HepG2 (cell line): ENCODE measurements around the gene SCYGR5. TPM values are rescaled to one million over a fixed set of nuclear protein-coding genes. Genes with fewer than 3 reads are reported as not detected.

ENCODE experiments used
- ASH2L ChIP-seq: fragments of 300-600, 200-600 bp; sonication (generic); IDR thresholded peaks from 2 replicates; pipeline ENCODE4 v1.7.0; 2017; ENCODE audit warnings: low read depth, mild to moderate bottlenecking, moderate library complexity, mixed read lengths, low read length; ENCODE audit not compliant: insufficient read length
- BHLHE40 ChIP-seq: IDR thresholded peaks from 2 replicates; pipeline ENCODE4 v1.6.1; 2011; ENCODE audit warnings: low read length, improper control_type of control experiment
- CAMTA2 ChIP-seq: sonication (generic); formaldehyde crosslinking; IDR thresholded peaks from 2 replicates; pipeline ENCODE4 v1.4.0; 2020; ENCODE audit warnings: mild to moderate bottlenecking, missing genetic modification reagents, borderline replicate concordance
- CREM ChIP-seq, 2 experiments: sonication (generic) in 1 of 2; formaldehyde crosslinking in 1 of 2; IDR thresholded peaks; 2 replicates each; pipeline versions ENCODE4 v1.4.0 to v1.6.1; 2016 to 2020; ENCODE audit warnings: antibody characterized with exemption in 1 of 2, mild to moderate bottlenecking in 1 of 2, missing genetic modification reagents in 1 of 2
- FOXA1 ChIP-seq, 2 experiments: fragments of 450-650 bp in 1 of 2; sonication (generic) in 1 of 2; formaldehyde crosslinking in 1 of 2; IDR thresholded peaks; 2 replicates each; pipeline versions ENCODE4 v1.4.0 to v1.6.1; 2016 to 2020; ENCODE audit warnings: missing genetic modification reagents in 1 of 2
- FOXK2 ChIP-seq: fragments of 450-650 bp; IDR thresholded peaks from 2 replicates; pipeline ENCODE4 v1.6.1; 2016
- GFI1 ChIP-seq: sonication (generic); formaldehyde crosslinking; IDR thresholded peaks from 2 replicates; pipeline ENCODE4 v1.5.0; 2020; ENCODE audit warnings: missing genetic modification reagents, mild to moderate bottlenecking, borderline replicate concordance
- HDAC1 ChIP-seq: sonication (generic); formaldehyde crosslinking; IDR thresholded peaks from 2 replicates; pipeline ENCODE4 v1.5.1; 2020; ENCODE audit warnings: mild to moderate bottlenecking, missing genetic modification reagents
- KDM2A ChIP-seq: sonication (generic); formaldehyde crosslinking; IDR thresholded peaks from 2 replicates; pipeline ENCODE4 v1.4.0; 2020; ENCODE audit warnings: low read depth, missing genetic modification reagents, borderline replicate concordance
- KDM4B ChIP-seq: sonication (generic); formaldehyde crosslinking; IDR thresholded peaks from 2 replicates; pipeline ENCODE4 v1.4.0; 2020; ENCODE audit warnings: missing genetic modification reagents
- MIXL1 ChIP-seq: IDR thresholded peaks from 2 replicates; pipeline ENCODE4 v1.6.1; 2016
- PPARG ChIP-seq: conservative IDR thresholded peaks from 2 replicates; pipeline ENCODE4 v1.6.1; 2016; ENCODE audit warnings: missing biosample characterization, missing genetic modification reagents
- RAD21 ChIP-seq: fragments of 450-650 bp; formaldehyde crosslinking; IDR thresholded peaks from 2 replicates; pipeline ENCODE4 v1.5.0; 2020; ENCODE audit warnings: mild to moderate bottlenecking
- SSRP1 ChIP-seq: IDR thresholded peaks from 2 replicates; pipeline ENCODE4 v1.6.1; 2016; ENCODE audit warnings: control low read depth
- TCF7 ChIP-seq: sonication (generic); IDR thresholded peaks from 2 replicates; pipeline ENCODE4 v1.6.1; 2016; ENCODE audit warnings: antibody characterized with exemption, low read depth
- WIZ ChIP-seq: sonication (generic); formaldehyde crosslinking; IDR thresholded peaks from 2 replicates; pipeline ENCODE4 v1.5.1; 2020; ENCODE audit warnings: mild to moderate bottlenecking, missing genetic modification reagents
- ZNF124 ChIP-seq: sonication (generic); formaldehyde crosslinking; IDR thresholded peaks from 2 replicates; pipeline ENCODE4 v1.4.0; 2020; ENCODE audit warnings: missing genetic modification reagents
- ZNF251 ChIP-seq: sonication (generic); formaldehyde crosslinking; IDR thresholded peaks from 2 replicates; pipeline ENCODE4 v1.9.0; 2021; ENCODE audit warnings: mild to moderate bottlenecking, missing genetic modification reagents
- polyA plus RNA-seq, 8 experiments: library from polyadenylated mRNA; depleted of rRNA in 3 of 8; stranded (reverse) in 7 of 8; unstranded in 1 of 8; fragments of >200 nt; fragmentation: Illumina TruSeq in 4 of 8; extraction: Trizol in 4 of 8; gene quantifications; 2 replicates each; pipeline versions ENCODE4 v1.2.1 to v1.2.3, GENCODE V29; 2011 to 2016; ENCODE audit warnings: low read depth in 4 of 8, missing spikeins in 1 of 8, mixed read lengths in 1 of 8; ENCODE audit not compliant: insufficient read depth in 1 of 8
- total RNA-seq, 5 experiments: library from RNA; depleted of rRNA; stranded (reverse); fragments of >200 nt; fragmentation: Illumina TruSeq; extraction: Trizol; gene quantifications; 2 replicates each; pipeline ENCODE4 v1.2.3, GENCODE V29; 2016; ENCODE audit warnings: low read depth in 1 of 5
- TF ChIP-seq, protein P1 (sequence below): sonication (generic); formaldehyde crosslinking; IDR thresholded peaks from 2 replicates; pipeline ENCODE4 v1.4.0; 2020; ENCODE audit warnings: missing genetic modification reagents, borderline replicate concordance
- TF ChIP-seq, protein P2 (sequence below): sonication (generic); formaldehyde crosslinking; IDR thresholded peaks from 2 replicates; pipeline ENCODE4 v1.4.0; 2020; ENCODE audit warnings: missing genetic modification reagents
- TF ChIP-seq, protein P3 (sequence below): IDR thresholded peaks from 2 replicates; pipeline ENCODE4 v1.6.1; 2018; ENCODE audit warnings: missing genetic modification reagents, mild to moderate bottlenecking, missing compliant biosample characterization
- TF ChIP-seq, protein P4 (sequence below): sonication (generic); formaldehyde crosslinking; IDR thresholded peaks from 2 replicates; pipeline ENCODE4 v1.5.0; 2020; ENCODE audit warnings: mild to moderate bottlenecking, missing genetic modification reagents, moderate library complexity
- TF ChIP-seq, protein P5 (sequence below): sonication (generic); formaldehyde crosslinking; IDR thresholded peaks from 2 replicates; pipeline ENCODE4 v1.4.0; 2020; ENCODE audit warnings: missing genetic modification reagents, low read depth, mild to moderate bottlenecking, borderline replicate concordance

Gene SCYGR5
- total and polyA plus RNA-seq, 2 of the 13 experiments (the other 11 are each of a cell fraction or from before 2014, with no cell fraction given) = not detected

DNA sequence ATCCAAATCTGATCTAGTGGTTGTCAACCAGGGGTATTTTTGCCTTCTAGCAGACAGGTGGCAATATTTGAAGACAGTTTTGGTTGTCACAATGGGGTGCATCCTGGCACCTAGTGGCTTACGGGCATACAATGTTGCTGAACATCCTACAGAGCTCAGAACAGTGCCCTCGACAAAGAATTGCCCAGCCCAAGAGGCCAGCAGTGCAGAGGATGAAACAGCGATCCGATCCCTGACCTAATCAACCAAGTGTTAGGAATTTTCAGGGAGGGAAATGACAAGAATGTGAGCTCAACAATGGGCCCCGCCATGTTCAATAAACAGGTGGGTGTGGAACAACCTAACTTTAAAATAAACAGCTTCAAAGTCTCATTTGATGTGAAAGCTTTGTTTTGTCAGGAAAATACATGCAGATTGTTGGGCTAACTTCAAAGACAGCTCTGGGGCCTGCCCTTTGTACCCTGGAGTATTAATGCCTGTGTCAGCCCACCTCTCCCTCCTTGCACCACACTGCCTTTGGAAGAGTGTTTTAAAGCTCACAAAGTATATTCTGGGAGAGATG is 22.5 kb upstream of the SCYGR5 start (continued):
- peak; percentile 38; the same call in 1 of the 2 replicates for TF ChIP-seq KDM2A (CRISPR knock-in tag)
- peak; percentile 93 for TF ChIP-seq CREM (IDR thresholded peaks at IDR 0.05)
- TF ChIP-seq CREM (CRISPR knock-in tag; IDR thresholded peaks at IDR 0.05) = no peak
- 0 out of 2 replicates have a peak, but pooled peaks have one; percentile 20 for TF ChIP-seq FOXA1 (IDR thresholded peaks at IDR 0.05)
- TF ChIP-seq FOXA1 (CRISPR knock-in tag; IDR thresholded peaks at IDR 0.05) = peak; percentile 87
- TF ChIP-seq, protein P1, sequence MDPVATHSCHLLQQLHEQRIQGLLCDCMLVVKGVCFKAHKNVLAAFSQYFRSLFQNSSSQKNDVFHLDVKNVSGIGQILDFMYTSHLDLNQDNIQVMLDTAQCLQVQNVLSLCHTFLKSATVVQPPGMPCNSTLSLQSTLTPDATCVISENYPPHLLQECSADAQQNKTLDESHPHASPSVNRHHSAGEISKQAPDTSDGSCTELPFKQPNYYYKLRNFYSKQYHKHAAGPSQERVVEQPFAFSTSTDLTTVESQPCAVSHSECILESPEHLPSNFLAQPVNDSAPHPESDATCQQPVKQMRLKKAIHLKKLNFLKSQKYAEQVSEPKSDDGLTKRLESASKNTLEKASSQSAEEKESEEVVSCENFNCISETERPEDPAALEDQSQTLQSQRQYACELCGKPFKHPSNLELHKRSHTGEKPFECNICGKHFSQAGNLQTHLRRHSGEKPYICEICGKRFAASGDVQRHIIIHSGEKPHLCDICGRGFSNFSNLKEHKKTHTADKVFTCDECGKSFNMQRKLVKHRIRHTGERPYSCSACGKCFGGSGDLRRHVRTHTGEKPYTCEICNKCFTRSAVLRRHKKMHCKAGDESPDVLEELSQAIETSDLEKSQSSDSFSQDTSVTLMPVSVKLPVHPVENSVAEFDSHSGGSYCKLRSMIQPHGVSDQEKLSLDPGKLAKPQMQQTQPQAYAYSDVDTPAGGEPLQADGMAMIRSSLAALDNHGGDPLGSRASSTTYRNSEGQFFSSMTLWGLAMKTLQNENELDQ (CRISPR knock-in tag) = no peak
- TF ChIP-seq BHLHE40 = peak; percentile 30; the same call in 1 of the 2 replicates
- TF ChIP-seq HDAC1 (CRISPR knock-in tag) = peak; percentile 44; the same call in 1 of the 2 replicates
- TF ChIP-seq, protein P2, sequence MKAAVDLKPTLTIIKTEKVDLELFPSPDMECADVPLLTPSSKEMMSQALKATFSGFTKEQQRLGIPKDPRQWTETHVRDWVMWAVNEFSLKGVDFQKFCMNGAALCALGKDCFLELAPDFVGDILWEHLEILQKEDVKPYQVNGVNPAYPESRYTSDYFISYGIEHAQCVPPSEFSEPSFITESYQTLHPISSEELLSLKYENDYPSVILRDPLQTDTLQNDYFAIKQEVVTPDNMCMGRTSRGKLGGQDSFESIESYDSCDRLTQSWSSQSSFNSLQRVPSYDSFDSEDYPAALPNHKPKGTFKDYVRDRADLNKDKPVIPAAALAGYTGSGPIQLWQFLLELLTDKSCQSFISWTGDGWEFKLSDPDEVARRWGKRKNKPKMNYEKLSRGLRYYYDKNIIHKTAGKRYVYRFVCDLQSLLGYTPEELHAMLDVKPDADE (CRISPR knock-in tag) = no peak
- TF ChIP-seq, protein P3, sequence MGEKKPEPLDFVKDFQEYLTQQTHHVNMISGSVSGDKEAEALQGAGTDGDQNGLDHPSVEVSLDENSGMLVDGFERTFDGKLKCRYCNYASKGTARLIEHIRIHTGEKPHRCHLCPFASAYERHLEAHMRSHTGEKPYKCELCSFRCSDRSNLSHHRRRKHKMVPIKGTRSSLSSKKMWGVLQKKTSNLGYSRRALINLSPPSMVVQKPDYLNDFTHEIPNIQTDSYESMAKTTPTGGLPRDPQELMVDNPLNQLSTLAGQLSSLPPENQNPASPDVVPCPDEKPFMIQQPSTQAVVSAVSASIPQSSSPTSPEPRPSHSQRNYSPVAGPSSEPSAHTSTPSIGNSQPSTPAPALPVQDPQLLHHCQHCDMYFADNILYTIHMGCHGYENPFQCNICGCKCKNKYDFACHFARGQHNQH (CRISPR knock-in tag) = peak; percentile 59; the same call in 1 of the 2 replicates
- peak; percentile 70 for TF ChIP-seq PPARG (CRISPR knock-in tag)
- TF ChIP-seq, protein P4, sequence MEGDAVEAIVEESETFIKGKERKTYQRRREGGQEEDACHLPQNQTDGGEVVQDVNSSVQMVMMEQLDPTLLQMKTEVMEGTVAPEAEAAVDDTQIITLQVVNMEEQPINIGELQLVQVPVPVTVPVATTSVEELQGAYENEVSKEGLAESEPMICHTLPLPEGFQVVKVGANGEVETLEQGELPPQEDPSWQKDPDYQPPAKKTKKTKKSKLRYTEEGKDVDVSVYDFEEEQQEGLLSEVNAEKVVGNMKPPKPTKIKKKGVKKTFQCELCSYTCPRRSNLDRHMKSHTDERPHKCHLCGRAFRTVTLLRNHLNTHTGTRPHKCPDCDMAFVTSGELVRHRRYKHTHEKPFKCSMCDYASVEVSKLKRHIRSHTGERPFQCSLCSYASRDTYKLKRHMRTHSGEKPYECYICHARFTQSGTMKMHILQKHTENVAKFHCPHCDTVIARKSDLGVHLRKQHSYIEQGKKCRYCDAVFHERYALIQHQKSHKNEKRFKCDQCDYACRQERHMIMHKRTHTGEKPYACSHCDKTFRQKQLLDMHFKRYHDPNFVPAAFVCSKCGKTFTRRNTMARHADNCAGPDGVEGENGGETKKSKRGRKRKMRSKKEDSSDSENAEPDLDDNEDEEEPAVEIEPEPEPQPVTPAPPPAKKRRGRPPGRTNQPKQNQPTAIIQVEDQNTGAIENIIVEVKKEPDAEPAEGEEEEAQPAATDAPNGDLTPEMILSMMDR (CRISPR knock-in tag) = peak; percentile 26; the same call in 1 of the 2 replicates
- TF ChIP-seq RAD21 (CRISPR knock-in tag) = peak; percentile 30
- 0 out of 2 replicates have a peak, but pooled peaks have one; percentile 10 for TF ChIP-seq SSRP1 (CRISPR knock-in tag)
- TF ChIP-seq FOXK2 = peak; percentile 23; the same call in 1 of the 2 replicates
- TF ChIP-seq KDM4B (CRISPR knock-in tag) = peak; percentile 16; the same call in 1 of the 2 replicates
- TF ChIP-seq CAMTA2 (CRISPR knock-in tag) = no peak
- peak; percentile 99 for TF ChIP-seq TCF7
- TF ChIP-seq WIZ (CRISPR knock-in tag) = no peak
- 0 out of 2 replicates have a peak, but pooled peaks have one; percentile 18 for TF ChIP-seq ZNF124
- peak; percentile 88 for TF ChIP-seq ASH2L
- TF ChIP-seq GFI1 (CRISPR knock-in tag) = peak; percentile 80
- TF ChIP-seq ZNF251 (CRISPR knock-in tag) = no peak
- TF ChIP-seq MIXL1 = peak; percentile 53; the same call in 1 of the 2 replicates
- TF ChIP-seq, protein P5, sequence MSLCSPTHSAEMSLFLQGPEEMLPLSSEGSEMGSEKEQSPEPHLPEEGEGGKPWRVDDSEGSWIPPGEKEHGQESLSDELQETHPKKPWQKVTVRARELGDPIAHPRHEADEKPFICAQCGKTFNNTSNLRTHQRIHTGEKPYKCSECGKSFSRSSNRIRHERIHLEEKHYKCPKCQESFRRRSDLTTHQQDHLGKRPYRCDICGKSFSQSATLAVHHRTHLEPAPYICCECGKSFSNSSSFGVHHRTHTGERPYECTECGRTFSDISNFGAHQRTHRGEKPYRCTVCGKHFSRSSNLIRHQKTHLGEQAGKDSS (CRISPR knock-in tag) = 0 out of 2 replicates have a peak, but pooled peaks have one; percentile 36
